ENCODE results near the gene FBLL1.

DNA sequence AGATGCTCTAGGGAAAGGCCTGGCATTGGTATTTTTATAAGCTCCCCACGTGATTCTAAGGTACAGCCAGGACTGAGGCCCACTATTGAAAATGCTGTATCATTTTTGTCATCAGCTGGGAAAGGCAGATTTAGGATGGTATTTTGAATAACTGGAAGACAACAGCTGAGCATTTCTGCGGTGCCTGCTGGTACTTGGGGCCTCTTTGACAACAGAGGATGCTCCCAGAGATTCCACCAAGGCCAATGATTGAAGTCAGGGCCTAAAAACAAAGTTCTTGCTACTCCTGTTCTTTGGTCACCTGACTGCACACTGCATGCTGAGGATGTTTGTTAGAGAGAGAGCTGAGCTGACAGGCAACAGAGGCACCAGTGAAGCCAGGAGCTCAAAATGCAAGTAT, 8.1 kb downstream of the FBLL1 start:
- no peak for TF ChIP-seq POLR2A (IDR thresholded peaks at IDR 0.05; ENCODE audit: low read depth, low read length)
- TF ChIP-seq, protein P1, sequence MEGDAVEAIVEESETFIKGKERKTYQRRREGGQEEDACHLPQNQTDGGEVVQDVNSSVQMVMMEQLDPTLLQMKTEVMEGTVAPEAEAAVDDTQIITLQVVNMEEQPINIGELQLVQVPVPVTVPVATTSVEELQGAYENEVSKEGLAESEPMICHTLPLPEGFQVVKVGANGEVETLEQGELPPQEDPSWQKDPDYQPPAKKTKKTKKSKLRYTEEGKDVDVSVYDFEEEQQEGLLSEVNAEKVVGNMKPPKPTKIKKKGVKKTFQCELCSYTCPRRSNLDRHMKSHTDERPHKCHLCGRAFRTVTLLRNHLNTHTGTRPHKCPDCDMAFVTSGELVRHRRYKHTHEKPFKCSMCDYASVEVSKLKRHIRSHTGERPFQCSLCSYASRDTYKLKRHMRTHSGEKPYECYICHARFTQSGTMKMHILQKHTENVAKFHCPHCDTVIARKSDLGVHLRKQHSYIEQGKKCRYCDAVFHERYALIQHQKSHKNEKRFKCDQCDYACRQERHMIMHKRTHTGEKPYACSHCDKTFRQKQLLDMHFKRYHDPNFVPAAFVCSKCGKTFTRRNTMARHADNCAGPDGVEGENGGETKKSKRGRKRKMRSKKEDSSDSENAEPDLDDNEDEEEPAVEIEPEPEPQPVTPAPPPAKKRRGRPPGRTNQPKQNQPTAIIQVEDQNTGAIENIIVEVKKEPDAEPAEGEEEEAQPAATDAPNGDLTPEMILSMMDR (IDR thresholded peaks at IDR 0.05; ENCODE audit: extremely low read depth in 1 of 2, insufficient read depth in 1 of 2, low read depth in 1 of 2, low read length in 2 of 2), result no peak
